Naive B cell (primary cell): Measurements from ENCODE around the gene LSM4. TPM values are rescaled to one million over a fixed set of nuclear protein-coding genes. Genes with fewer than 3 reads are reported as not detected.

ENCODE experiments used
- polyA plus RNA-seq, 6 donors: library from polyadenylated mRNA; unstranded; fragments of 300-500 nt; fragmentation: Illumina TruSeq; gene quantifications; one replicate each; pipeline ENCODE4 v1.2.3, GENCODE V29; 2021; ENCODE audit warnings: low read depth in 6 of 6

The LSM4 gene
- polyA plus RNA-seq, 6 donors from 2014 or later: 111 to 157 (median 123) TPM

Other genes with a start within 250 kb of the LSM4 start
- gene IL12RB1, start 236.1 kb downstream of the LSM4 start, polyA plus RNA-seq: 10 to 100 TPM in 1 of 6 donors, 1 to 10 TPM in 5; 5.8 to 15.8 (median 8.1) TPM
- 10 to 100 TPM in 5 of 6 donors, 1 to 10 TPM in 1; 9.3 to 20.6 (median 13.3) TPM for gene MAST3, start 225.3 kb downstream of the LSM4 start, polyA plus RNA-seq
- gene PIK3R2, start 169.9 kb downstream of the LSM4 start, polyA plus RNA-seq: 1 to 10 TPM; 1.2 to 5.7 (median 2.3) TPM
- 100 to 1,000 TPM; 107 to 293 (median 206) TPM for gene IFI30, start 149.3 kb downstream of the LSM4 start, polyA plus RNA-seq
- 10 to 100 TPM in 3 of 6 donors, 1 to 10 TPM in 3; 1.8 to 12.0 (median 10.2) TPM for gene MPV17L2, start 129.9 kb downstream of the LSM4 start, polyA plus RNA-seq
- gene RAB3A, start 119.0 kb downstream of the LSM4 start, polyA plus RNA-seq: 1 to 10 TPM in 3 of 6 donors, under 1 TPM in 3; 0.21 to 2.8 (median 0.80) TPM
- not detected for gene PDE4C, start 96.6 kb downstream of the LSM4 start, polyA plus RNA-seq
- 1 to 10 TPM in 3 of 6 donors, under 1 TPM in 2, not detected in 1; 0.69 to 1.9 (median 1.1) TPM for gene IQCN, start 48.6 kb downstream of the LSM4 start, polyA plus RNA-seq
- 100 to 1,000 TPM in 4 of 6 donors, 10 to 100 TPM in 2; 46.5 to 325 (median 154) TPM for gene JUND, start 41.5 kb downstream of the LSM4 start, polyA plus RNA-seq
- 10 to 100 TPM in 2 of 6 donors, 1 to 10 TPM in 4; 4.0 to 11.8 (median 8.0) TPM for gene PGPEP1, start 17.5 kb upstream of the LSM4 start, polyA plus RNA-seq
- gene GDF15, start 63.1 kb upstream of the LSM4 start, polyA plus RNA-seq: not detected
- 10 to 100 TPM in 4 of 6 donors, 1 to 10 TPM in 1, under 1 TPM in 1; 0.17 to 30.8 (median 17.9) TPM for gene LRRC25, start 74.5 kb upstream of the LSM4 start, polyA plus RNA-seq
- 10 to 100 TPM; 54.7 to 78.0 (median 61.8) TPM for gene SSBP4, start 96.3 kb upstream of the LSM4 start, polyA plus RNA-seq
- 10 to 100 TPM in 2 of 6 donors, 1 to 10 TPM in 4; 6.3 to 12.2 (median 8.6) TPM for gene ISYNA1, start 115.1 kb upstream of the LSM4 start, polyA plus RNA-seq
- 10 to 100 TPM in 5 of 6 donors, 1 to 10 TPM in 1; 7.0 to 19.3 (median 14.6) TPM for gene ELL, start 199.0 kb upstream of the LSM4 start, polyA plus RNA-seq
- gene FKBP8, start 220.5 kb upstream of the LSM4 start, polyA plus RNA-seq: 100 to 1,000 TPM in 1 of 6 donors, 10 to 100 TPM in 5; 69.8 to 100 (median 71.6) TPM
- gene KXD1, start 234.8 kb upstream of the LSM4 start, polyA plus RNA-seq: 100 to 1,000 TPM in 1 of 6 donors, 10 to 100 TPM in 5; 75.3 to 108 (median 84.5) TPM
- 1,000 to 10,000 TPM; 1,188 to 1,782 (median 1,685) TPM for gene UBA52, start 248.8 kb upstream of the LSM4 start, polyA plus RNA-seq